CD14-positive monocyte (primary cell): ENCODE results near the gene PHF5A. TPM values are rescaled to one million over a fixed set of nuclear protein-coding genes. Genes with fewer than 3 reads are reported as not detected.

ENCODE experiments used
- DNase-seq, 3 donors: peaks; one replicate each; pipeline ENCODE4 v3.0.0-alpha.2; 2011 to 2022
- H2AFZ ChIP-seq: 2 replicates; pipeline ENCODE4 v1.6.0; 2012; ENCODE audit warnings: mild to moderate bottlenecking, low read depth, low read length, inconsistent platforms; ENCODE audit not compliant: insufficient read depth, poor library complexity, severe bottlenecking
- H3K27ac ChIP-seq, 2 donors: 1 replicate in 1 of 2; 2 replicates in 1 of 2; pipeline ENCODE4 v1.5.1; 2012 to 2013; ENCODE audit warnings: low read length in 2 of 2, control low read depth in 1 of 2, inconsistent platforms in 1 of 2, low read depth in 1 of 2, mild to moderate bottlenecking in 1 of 2
- H3K27me3 ChIP-seq, 2 donors: one replicate each; pipeline versions ENCODE4 v1.6.0 to v1.6.1; 2011 to 2013; ENCODE audit warnings: low read length in 2 of 2; ENCODE audit not compliant: control insufficient read depth in 2 of 2, insufficient read depth in 2 of 2
- H3K36me3 ChIP-seq, 2 donors: replicated peaks in 1 of 2; 1 replicate in 1 of 2; 2 replicates in 1 of 2; pipeline versions ENCODE4 v1.5.1 to v1.6.1; 2012 to 2013; ENCODE audit warnings: low read length in 2 of 2, control low read depth in 1 of 2, inconsistent platforms in 1 of 2, mild to moderate bottlenecking in 1 of 2; ENCODE audit not compliant: insufficient read depth in 2 of 2, control insufficient read depth in 1 of 2
- H3K4me1 ChIP-seq, 2 donors: 1 replicate in 1 of 2; 2 replicates in 1 of 2; pipeline versions ENCODE4 v1.5.1 to v1.6.1; 2012 to 2013; ENCODE audit warnings: low read length in 2 of 2, control low read depth in 1 of 2, inconsistent platforms in 1 of 2, mild to moderate bottlenecking in 1 of 2, moderate library complexity in 1 of 2; ENCODE audit not compliant: insufficient read depth in 2 of 2, control insufficient read depth in 1 of 2
- H3K4me2 ChIP-seq: replicated peaks from 2 replicates; pipeline ENCODE3; 2012; ENCODE audit warnings: low read length, moderate library complexity, mild to moderate bottlenecking; ENCODE audit not compliant: poor library complexity, severe bottlenecking; ENCODE audit errors: extremely low read depth
- H3K4me3 ChIP-seq, 3 experiments: fragments of 200-600 bp in 1 of 3; sonication (generic) in 1 of 3; replicated peaks in 1 of 3; 1 replicate in 2 of 3; 2 replicates in 1 of 3; pipeline ENCODE4 v1.5.1; 2011 to 2013; ENCODE audit warnings: low read length in 3 of 3, mild to moderate bottlenecking in 3 of 3, control low read depth in 2 of 3, low read depth in 2 of 3, inconsistent platforms in 1 of 3, moderate library complexity in 1 of 3
- H3K79me2 ChIP-seq: 2 replicates; pipeline ENCODE4 v1.6.0; 2012; ENCODE audit warnings: mild to moderate bottlenecking, control low read depth, inconsistent platforms, low read length, moderate library complexity; ENCODE audit not compliant: insufficient read depth
- H3K9ac ChIP-seq: 2 replicates; pipeline ENCODE4 v1.6.0; 2017; ENCODE audit warnings: low read length, mild to moderate bottlenecking; ENCODE audit not compliant: insufficient read depth, poor library complexity, severe bottlenecking
- H3K9me3 ChIP-seq, 2 donors: replicated peaks in 1 of 2; 1 replicate in 1 of 2; 2 replicates in 1 of 2; pipeline versions ENCODE4 v1.5.1 to v1.6.1; 2012 to 2013; ENCODE audit warnings: low read length in 2 of 2, control low read depth in 1 of 2; ENCODE audit not compliant: control insufficient read depth in 1 of 2, insufficient read depth in 1 of 2
- H4K20me1 ChIP-seq: 2 replicates; pipeline ENCODE4 v1.6.0; 2012; ENCODE audit warnings: mild to moderate bottlenecking, low read length, control low read depth, moderate library complexity; ENCODE audit not compliant: insufficient read depth
- H3K27ac Mint-ChIP-seq, 7 donors: one replicate each; pipeline ENCODE4 v1.8.0; 2020; ENCODE audit warnings: mild to moderate bottlenecking in 7 of 7, mixed read lengths in 7 of 7, moderate library complexity in 6 of 7, inconsistent platforms in 2 of 7
- H3K27me3 Mint-ChIP-seq, 3 donors: one replicate each; pipeline ENCODE4 v1.8.0; 2021 to 2022; ENCODE audit warnings: low read depth in 3 of 3, mild to moderate bottlenecking in 3 of 3, mixed read lengths in 3 of 3, moderate library complexity in 3 of 3, inconsistent platforms in 1 of 3
- H3K36me3 Mint-ChIP-seq, 2 donors: one replicate each; pipeline ENCODE4 v1.8.0; 2020; ENCODE audit warnings: mixed read lengths in 2 of 2, inconsistent platforms in 1 of 2, mild to moderate bottlenecking in 1 of 2
- H3K4me1 Mint-ChIP-seq: one replicate; pipeline ENCODE4 v1.8.0; 2020; ENCODE audit warnings: mild to moderate bottlenecking, mixed read lengths
- H3K4me3 Mint-ChIP-seq, 2 donors: one replicate each; pipeline ENCODE4 v1.8.0; 2020; ENCODE audit warnings: mild to moderate bottlenecking in 2 of 2, mixed read lengths in 2 of 2, moderate library complexity in 1 of 2
- H3K9me3 Mint-ChIP-seq, 7 donors: one replicate each; pipeline ENCODE4 v1.8.0; 2020 to 2022; ENCODE audit warnings: mixed read lengths in 7 of 7, mild to moderate bottlenecking in 6 of 7, moderate library complexity in 6 of 7, inconsistent platforms in 2 of 7
- WGBS: methylation state at CpG from one replicate; pipeline ENCODE4 v1.1.5; 2013; ENCODE audit warnings: missing lambda C conversion rate; ENCODE audit not compliant: insufficient coverage; 5-methylcytosine and 5-hydroxymethylcytosine counted together
- intact Hi-C, 2 donors: fragments of 100-400 bp; cut with micrococcal nuclease; formaldehyde crosslinking; loops; one replicate each; pipeline versions ENCODE4 v1.15.0 to v1.15.1; 2023
- polyA plus RNA-seq, 3 donors: library from polyadenylated mRNA; depleted of rRNA in 1 of 3; unstranded in 2 of 3; stranded (reverse) in 1 of 3; fragments of 300-500 nt in 2 of 3; fragments of >200 nt in 1 of 3; fragmentation: Illumina TruSeq in 2 of 3; gene quantifications; 1 replicate in 2 of 3; 2 replicates in 1 of 3; pipeline ENCODE4 v1.2.3, GENCODE V29; 2012 to 2021
- TF ChIP-seq, protein P1 (sequence below): fragments of 200-600 bp; IDR thresholded peaks from one replicate; pipeline ENCODE4 v1.8.0; 2022; ENCODE audit warnings: antibody characterized with exemption, mild to moderate bottlenecking

PHF5A gene
- polyA plus RNA-seq, 3 donors, result 22.0 to 31.3 (median 26.3) TPM

DNA sequence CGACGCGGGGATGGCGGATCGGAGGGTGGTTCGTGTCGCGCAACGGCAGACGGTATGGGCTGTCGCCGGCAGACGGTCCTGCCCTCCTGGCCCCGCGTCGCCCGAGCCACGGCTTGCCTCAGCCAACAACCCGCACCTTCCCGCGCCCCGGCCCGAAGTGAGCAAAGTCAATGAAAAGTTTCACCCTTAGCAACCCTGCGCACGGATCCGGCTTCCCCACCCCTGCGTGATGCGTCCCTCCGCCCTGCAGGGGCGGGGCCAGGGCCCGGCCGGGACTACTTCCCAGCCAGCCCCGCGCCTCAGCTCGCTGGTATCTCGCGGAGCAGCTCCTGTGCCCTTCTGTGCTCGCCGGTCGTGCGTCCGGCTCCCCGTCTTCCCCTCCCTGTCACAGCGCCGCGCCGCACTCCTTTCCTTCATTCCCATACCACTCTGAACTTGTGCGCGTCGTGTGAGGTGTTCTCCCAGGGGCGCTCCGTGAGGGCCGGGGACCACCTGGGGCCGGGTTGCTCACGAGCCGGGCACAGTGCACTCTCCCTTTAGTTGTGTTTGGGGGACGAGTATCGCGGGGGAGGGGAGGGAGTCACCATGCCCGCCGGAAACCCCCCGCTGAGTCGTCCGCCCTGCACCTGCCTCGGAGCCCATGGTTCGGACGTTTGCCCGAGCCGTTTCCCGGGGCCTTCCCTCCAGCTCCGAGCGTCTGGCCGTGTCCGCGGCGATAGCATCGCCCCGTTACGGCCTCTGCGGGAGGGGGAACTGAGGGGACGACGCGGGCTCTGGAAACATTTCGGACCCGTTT, 21.7 kb downstream of the PHF5A start, which contains the start of gene TOB2:
Gene TOB2, minus strand, starts transcription at position 163 of the 796 bp plus-strand sequence. CDS start 9,456 bp downstream, outside the sequence.
- Histone ChIP-seq H2AFZ (peak within 1 kb of the TSS; percentile 73), H3K4me2 (peak within 1 kb of the TSS; percentile 99), H4K20me1 (peaks cover 39% of the 10 kb centered on the region), H3K36me3 (no peaks in the 10 kb centered on the region), H3K4me3 (peak within 1 kb of the TSS; percentile 73 to 99 (median 93)), H3K9me3 (no peaks in the 10 kb centered on the region), H3K27me3 (no peaks in the 10 kb centered on the region), H3K79me2 (peaks cover 55% of the 10 kb centered on the region), H3K9ac (peak within 1 kb of the TSS; percentile 87), H3K4me1 (peaks cover 19 to 34% of the 10 kb centered on the region in 2 donors), H3K27ac (peak within 1 kb of the TSS; percentile 89 to 99)
- peak; percentile 91 to 94 (median 92) for DNase-seq
- Mint-ChIP-seq H3K4me3 (peak within 1 kb of the TSS; percentile 97 to 98), H3K4me1 (peaks cover 32% of the 10 kb centered on the region), H3K27ac (peak within 1 kb of the TSS; percentile 96 to 99 (median 98)), H3K36me3 (peaks cover 4 to 8% of the 10 kb centered on the region in 2 donors), H3K9me3 (no peaks in the 10 kb centered on the region), H3K27me3 (peaks cover 0 to 2% (median 1%) of the 10 kb centered on the region in 3 donors)
- TF ChIP-seq, protein P1, sequence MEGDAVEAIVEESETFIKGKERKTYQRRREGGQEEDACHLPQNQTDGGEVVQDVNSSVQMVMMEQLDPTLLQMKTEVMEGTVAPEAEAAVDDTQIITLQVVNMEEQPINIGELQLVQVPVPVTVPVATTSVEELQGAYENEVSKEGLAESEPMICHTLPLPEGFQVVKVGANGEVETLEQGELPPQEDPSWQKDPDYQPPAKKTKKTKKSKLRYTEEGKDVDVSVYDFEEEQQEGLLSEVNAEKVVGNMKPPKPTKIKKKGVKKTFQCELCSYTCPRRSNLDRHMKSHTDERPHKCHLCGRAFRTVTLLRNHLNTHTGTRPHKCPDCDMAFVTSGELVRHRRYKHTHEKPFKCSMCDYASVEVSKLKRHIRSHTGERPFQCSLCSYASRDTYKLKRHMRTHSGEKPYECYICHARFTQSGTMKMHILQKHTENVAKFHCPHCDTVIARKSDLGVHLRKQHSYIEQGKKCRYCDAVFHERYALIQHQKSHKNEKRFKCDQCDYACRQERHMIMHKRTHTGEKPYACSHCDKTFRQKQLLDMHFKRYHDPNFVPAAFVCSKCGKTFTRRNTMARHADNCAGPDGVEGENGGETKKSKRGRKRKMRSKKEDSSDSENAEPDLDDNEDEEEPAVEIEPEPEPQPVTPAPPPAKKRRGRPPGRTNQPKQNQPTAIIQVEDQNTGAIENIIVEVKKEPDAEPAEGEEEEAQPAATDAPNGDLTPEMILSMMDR, result no peak
- intact Hi-C loops, result loop anchor here (2.0 to 10.0 kb wide), 4 partner anchors 22 to 178 kb away; partner anchors contain the start of genes TEF (in 2 of the 2), ACO2 (in 1 of the 2), DESI1 (in 1 of the 2) and PHF5A (in 1 of the 2)
- under 1% methylated on average over 80 of the region's 85 CpGs for WGBS

DNA sequence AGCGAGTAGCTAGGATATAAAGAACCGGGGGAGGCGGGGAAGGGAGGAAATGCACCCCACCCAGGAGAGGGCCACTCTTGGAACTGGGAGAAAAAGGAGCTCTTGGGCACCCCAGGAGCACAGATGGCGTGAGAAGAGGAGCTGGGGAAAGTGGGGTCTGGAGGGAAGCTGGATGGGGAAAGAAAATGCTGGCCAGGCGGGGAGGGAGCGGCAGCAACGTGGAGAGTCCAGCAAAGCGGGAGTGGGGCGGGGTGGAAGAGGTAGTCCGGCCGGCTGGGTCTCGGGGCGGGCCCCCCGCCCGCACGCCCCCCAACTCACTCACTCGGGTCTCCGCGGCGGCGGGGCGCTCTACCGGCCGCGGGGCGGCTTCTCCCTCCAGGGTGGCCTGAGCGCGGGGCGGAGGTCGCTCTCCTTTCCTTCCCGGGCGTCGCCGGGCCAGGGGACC, 22.4 kb downstream of the PHF5A start:
- H3K4me2 ChIP-seq, result peak overlapping the region; percentile 99
- WGBS, result 0% methylated on average over 14 of the region's 34 CpGs
- intact Hi-C loops, result loop anchor here (2.0 to 10.0 kb wide), 4 partner anchors 23 to 179 kb away; partner anchors contain the start of genes TEF (in 2 of the 2), ACO2 (in 1 of the 2), DESI1 (in 1 of the 2) and PHF5A (in 1 of the 2)
- no peaks in the 10 kb centered on the region for H3K27me3 ChIP-seq
- Mint-ChIP-seq H3K27me3 (peaks cover 0 to 2% (median 1%) of the 10 kb centered on the region in 3 donors), H3K9me3 (no peaks in the 10 kb centered on the region), H3K36me3 (peaks cover 5 to 13% of the 10 kb centered on the region in 2 donors), H3K27ac (peak overlapping the region; percentile 86 to 99 (median 97)), H3K4me3 (peak overlapping the region; percentile 97 to 98), H3K4me1 (peaks cover 32% of the 10 kb centered on the region)
- peaks cover 19 to 34% of the 10 kb centered on the region in 2 donors for H3K4me1 ChIP-seq
- peak overlapping the region; percentile 73 for H2AFZ ChIP-seq
- H3K36me3 ChIP-seq, result no peaks in the 10 kb centered on the region
- peak overlapping the region; percentile 89 to 99 for H3K27ac ChIP-seq
- TF ChIP-seq, protein P1, result no peak
- peaks cover 44% of the 10 kb centered on the region for H4K20me1 ChIP-seq
- peak in 1 of 3 donors; percentile 15 for DNase-seq
- H3K4me3 ChIP-seq, result peak overlapping the region; percentile 73 to 99 (median 93)
- no peaks in the 10 kb centered on the region for H3K9me3 ChIP-seq
- H3K9ac ChIP-seq, result peak overlapping the region; percentile 87
- H3K79me2 ChIP-seq, result peaks cover 62% of the 10 kb centered on the region
